ENCODE data around the gene SGK1.

DNA sequence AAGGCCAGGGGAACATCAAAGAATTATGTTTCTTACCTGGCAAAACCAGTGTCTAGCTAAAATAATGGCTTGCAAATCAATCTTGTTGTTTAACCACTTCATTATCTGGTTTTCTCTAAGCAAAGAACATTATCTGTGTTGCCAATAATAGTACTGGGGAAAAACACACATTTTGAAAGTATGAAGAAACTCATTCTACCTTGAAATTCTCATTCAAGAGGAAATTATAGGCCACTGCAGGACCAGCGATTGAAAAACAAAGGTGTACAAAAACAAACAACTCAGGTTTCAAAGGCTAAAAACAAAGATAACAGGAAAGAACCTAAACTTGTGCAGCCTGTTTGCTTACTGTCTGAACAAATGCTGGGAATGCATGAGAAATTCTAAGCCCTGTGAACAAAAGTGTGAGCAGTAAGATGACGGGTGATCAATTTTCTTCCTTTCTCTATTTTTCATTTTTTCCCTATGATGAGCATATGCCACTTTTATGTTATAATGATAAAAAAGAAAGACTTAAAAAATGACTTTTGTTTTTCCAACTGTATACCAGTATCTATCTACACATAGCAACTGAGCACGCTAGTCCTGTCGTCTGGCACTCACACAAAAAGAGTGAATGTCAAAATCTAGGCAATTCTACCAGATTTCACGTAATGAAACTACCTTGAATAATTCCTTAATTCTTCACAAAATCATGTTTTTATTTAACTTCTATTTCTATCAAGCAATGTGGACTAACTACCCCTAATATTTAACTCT lies 117.9 kb downstream of the SGK1 start:
- TF ChIP-seq, protein P1, sequence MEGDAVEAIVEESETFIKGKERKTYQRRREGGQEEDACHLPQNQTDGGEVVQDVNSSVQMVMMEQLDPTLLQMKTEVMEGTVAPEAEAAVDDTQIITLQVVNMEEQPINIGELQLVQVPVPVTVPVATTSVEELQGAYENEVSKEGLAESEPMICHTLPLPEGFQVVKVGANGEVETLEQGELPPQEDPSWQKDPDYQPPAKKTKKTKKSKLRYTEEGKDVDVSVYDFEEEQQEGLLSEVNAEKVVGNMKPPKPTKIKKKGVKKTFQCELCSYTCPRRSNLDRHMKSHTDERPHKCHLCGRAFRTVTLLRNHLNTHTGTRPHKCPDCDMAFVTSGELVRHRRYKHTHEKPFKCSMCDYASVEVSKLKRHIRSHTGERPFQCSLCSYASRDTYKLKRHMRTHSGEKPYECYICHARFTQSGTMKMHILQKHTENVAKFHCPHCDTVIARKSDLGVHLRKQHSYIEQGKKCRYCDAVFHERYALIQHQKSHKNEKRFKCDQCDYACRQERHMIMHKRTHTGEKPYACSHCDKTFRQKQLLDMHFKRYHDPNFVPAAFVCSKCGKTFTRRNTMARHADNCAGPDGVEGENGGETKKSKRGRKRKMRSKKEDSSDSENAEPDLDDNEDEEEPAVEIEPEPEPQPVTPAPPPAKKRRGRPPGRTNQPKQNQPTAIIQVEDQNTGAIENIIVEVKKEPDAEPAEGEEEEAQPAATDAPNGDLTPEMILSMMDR (IDR thresholded peaks at IDR 0.05): no peak
- TF ChIP-seq POLR2A (IDR thresholded peaks at IDR 0.05): no peak

Data from testis (tissue), 2 donors.